Stimulated activated CD8-positive, alpha-beta memory T cell treated with anti-CD3 and anti-CD28 coated beads, Interleukin-4, amount 100 ng/mL, for 48 hours (primary cell): ENCODE measurements around the gene HOXC4.
A peak's percentile ranks its signal among the peaks of the same experiment; 100 is the strongest.

ENCODE experiments used
- DNase-seq: peaks from one replicate; pipeline ENCODE4 v3.0.0-alpha.2; 2020

The HOXC4 gene

DNA sequence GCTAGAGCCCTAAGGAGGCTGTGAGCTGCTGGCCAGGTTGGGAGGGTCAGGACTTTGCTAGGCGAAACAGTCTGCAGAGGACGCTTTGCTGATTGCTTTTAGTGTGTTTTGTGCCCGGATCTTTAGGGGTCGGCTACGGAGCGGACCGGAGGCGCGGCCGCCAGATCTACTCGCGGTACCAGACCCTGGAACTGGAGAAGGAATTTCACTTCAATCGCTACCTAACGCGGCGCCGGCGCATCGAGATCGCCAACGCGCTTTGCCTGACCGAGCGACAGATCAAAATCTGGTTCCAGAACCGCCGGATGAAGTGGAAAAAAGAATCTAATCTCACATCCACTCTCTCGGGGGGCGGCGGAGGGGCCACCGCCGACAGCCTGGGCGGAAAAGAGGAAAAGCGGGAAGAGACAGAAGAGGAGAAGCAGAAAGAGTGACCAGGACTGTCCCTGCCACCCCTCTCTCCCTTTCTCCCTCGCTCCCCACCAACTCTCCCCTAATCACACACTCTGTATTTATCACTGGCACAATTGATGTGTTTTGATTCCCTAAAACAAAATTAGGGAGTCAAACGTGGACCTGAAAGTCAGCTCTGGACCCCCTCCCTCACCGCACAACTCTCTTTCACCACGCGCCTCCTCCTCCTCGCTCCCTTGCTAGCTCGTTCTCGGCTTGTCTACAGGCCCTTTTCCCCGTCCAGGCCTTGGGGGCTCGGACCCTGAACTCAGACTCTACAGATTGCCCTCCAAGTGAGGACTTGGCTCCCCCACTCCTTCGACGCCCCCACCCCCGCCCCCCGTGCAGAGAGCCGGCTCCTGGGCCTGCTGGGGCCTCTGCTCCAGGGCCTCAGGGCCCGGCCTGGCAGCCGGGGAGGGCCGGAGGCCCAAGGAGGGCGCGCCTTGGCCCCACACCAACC lies 23.9 kb upstream of the HOXC4 start:
- DNase-seq: no peak

DNA sequence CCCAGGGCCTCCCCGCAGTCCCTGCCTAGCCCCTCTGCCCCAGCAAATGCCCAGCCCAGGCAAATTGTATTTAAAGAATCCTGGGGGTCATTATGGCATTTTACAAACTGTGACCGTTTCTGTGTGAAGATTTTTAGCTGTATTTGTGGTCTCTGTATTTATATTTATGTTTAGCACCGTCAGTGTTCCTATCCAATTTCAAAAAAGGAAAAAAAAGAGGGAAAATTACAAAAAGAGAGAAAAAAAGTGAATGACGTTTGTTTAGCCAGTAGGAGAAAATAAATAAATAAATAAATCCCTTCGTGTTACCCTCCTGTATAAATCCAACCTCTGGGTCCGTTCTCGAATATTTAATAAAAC lies 23.2 kb upstream of the HOXC4 start:
- no peak for DNase-seq

DNA sequence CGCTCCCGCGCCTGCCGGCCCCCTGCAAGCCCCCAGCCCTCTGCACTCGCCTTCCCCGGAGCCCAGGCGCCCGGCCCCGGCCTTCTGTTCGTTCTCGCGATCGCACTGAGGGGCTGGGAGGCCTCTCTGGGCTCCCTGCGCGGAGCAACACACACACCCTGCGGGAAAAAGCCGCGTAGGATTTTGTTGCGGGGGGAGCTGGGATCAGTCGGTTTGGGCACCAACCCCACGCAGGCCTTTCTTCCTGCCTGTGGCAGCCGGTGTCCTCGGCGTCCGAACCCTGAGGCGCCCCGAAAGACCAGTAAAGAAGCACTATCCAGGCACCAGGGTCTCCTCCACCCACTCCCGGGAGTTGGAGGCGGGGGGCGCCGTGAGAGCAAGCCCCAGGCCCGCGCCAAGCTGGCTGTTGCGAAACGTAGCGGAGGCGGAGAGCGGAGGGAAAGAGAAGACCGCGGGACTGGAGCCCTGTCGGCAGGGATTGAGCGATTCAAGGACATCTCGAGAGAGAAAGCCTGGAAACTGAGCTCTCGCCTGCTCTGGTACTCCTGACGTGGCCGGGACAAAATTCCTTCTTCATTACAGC lies 22.7 kb upstream of the HOXC4 start:
- DNase-seq: no peak

- DNase-seq: no peak
Measured at GRCh38 chr12:54031480-54031879, 22.2 kb upstream of the HOXC4 start.

- DNase-seq: no peak
Measured at GRCh38 chr12:54032086-54032619, 21.5 kb upstream of the HOXC4 start.

- peak; percentile 82 for DNase-seq
Measured at GRCh38 chr12:54032627-54033100, 21.0 kb upstream of the HOXC4 start, which contains the start of gene HOXC5. HOXC5 (plus strand) TSS chr12:54033050; CDS start chr12:54033123, 73 bp downstream.

GRCh38 chr12:54033106-54033979 lies 20.3 kb upstream of the HOXC4 start:
- no peak for DNase-seq

- no peak for DNase-seq
Measured at GRCh38 chr12:54033980-54034784, 19.5 kb upstream of the HOXC4 start.

DNA sequence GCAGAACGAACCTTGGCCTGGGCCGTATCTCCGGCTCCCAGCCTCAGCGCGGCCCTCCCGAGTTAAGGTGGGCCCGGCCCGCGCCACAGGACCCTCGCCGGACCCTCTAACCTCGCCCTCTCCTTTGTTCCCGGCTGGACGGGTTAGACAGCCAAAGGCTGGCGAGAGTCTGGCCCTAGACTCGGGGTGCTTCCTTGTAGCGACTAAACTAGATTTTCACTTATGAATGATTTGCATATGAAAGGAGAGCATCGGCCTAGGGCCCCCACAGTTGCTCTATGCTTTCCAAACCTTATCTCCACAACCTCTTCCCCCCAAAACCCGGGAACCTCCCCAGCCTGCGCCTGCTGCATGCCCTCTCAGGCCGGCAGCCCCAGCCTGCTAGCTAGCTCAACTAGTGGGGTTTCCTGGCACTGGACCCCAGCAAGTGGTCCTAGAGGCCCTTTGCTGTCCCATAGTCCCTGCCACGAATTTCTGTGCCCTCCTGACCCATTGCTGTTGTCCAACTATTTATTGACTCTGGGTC lies 18.8 kb upstream of the HOXC4 start:
- no peak for DNase-seq

DNA sequence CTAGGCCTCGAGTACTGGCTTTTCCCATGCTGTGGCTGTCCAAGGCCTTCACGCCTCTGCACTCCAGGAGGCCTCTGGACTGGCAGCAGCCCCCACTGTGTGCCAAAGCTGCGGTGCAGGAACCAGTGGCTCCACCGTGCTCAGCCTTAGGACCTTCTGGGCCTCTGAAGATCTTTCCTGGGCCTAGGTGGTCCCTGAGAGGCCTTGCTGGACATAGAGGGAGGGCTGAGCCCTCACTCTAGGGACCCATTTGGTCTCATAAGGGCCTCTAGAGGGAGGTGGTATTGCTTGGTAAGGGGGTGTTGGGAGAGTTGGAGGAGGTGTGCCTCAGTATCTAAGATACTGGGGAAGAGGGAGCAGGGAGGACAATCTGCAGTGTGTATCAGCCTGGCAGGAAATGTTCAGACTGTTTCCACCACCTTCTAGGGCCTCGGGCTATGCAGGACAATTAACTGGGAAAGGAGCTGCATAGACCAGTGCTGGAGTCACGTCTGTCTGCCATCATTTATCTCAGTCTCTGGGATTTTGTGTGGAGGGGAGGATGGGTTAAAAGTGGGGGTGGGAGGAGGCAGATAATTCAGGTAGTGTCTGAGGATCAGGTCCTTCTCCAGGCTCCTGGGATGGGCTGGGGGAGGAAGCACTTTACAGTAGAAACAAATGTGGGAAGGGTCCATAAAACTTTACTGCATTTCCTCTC lies 17.9 kb upstream of the HOXC4 start:
- no peak for DNase-seq

DNA sequence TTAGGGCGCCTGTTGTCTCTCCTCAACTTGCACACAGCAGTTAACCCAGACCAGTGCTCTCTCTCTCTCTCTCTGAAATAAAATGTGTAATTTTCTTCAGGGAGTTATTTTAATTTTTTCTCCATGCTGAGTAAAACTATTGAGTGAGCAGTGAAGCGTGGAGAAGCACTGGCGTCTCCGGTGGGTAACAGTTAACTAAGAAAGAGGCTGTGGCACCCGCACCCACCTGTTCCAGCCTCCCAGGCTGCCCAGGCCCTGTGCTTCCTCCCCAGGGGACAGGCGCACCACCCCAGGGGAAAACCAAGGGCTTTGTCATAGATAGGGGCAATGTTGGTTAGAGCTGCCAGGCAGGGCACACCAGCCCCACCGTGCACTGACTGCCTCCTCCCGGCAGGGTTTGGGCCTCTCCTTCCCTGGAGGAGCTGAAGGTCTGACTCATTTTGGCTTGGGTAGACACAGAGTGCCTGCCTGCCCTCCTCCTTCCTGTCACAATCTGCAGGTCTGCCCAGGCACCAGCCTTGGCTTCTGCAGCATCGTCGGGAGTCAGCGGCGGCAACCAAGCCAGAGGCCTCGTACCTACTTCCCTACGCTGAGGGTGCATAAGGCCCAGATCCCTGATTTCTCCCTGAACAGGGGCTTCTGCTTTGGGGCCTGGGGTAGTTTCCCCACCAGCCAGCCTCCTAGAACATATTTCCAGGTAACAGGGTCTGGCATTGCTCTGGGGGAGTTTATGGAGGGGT lies 16.8 kb upstream of the HOXC4 start:
- no peak for DNase-seq

- no peak for DNase-seq
Measured at GRCh38 chr12:54037360-54038283, 16.0 kb upstream of the HOXC4 start.

- DNase-seq: no peak
Measured at GRCh38 chr12:54038284-54038870, 15.3 kb upstream of the HOXC4 start.

GRCh38 chr12:54038871-54039414 lies 14.7 kb upstream of the HOXC4 start:
- no peak for DNase-seq

DNA sequence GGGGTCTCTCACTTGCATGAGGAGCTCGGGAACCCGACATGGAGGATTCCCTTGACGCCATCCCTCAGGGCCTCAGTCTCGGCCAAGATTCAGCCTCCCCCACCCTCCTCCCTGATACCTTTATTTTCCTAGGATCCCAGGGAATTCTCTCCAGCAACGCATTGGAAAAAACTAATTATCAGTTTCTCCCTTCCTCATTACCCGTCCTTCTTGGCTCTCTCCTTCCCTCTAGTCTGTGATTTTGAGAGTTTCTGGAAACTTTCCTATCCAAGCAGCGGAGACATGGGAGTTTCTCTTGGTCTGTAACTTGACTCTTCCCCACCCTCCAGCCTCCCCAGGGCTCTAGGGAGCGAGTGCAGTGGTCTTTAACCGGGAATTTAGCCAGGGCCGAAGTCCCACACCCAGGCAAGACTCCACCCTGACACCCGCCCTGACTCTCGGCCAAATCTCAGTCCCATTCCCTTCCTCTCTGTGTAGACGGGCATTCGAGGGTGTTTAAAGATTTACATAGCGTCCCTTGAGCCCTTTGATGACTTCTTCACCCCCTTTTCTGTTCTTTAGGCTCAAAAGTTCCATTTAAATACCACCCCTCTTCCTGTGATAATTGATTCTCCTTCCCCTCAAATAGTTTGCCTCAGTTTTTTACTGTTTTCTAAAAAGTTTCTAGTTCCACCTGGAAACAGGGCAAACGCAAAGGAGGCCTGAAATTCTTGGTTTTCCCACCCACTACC lies 14.1 kb upstream of the HOXC4 start:
- DNase-seq: no peak

DNA sequence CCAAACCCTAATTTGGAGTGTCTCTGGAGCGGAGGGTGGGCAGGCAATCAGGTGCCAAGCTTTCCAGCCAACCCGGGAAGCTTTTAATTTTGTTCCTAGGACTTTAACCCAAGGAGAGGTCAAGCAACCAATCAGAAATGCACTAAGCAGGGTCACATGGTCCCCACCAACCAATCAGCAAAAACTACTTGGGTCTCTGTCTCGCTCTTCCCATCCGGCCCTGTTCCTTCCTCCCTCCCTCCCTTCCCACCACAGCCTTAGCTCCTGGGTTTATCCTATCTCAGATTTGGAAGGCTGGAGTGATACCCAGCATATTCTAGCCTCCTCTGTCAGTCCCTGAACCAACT lies 13.5 kb upstream of the HOXC4 start:
- DNase-seq: no peak

GRCh38 chr12:54040648-54041047 lies 13.0 kb upstream of the HOXC4 start:
- no peak for DNase-seq

- DNase-seq: no peak
Measured at GRCh38 chr12:54041097-54041690, 12.4 kb upstream of the HOXC4 start.
